ENCODE measurements around the gene SRCAP.

The SRCAP gene

DNA sequence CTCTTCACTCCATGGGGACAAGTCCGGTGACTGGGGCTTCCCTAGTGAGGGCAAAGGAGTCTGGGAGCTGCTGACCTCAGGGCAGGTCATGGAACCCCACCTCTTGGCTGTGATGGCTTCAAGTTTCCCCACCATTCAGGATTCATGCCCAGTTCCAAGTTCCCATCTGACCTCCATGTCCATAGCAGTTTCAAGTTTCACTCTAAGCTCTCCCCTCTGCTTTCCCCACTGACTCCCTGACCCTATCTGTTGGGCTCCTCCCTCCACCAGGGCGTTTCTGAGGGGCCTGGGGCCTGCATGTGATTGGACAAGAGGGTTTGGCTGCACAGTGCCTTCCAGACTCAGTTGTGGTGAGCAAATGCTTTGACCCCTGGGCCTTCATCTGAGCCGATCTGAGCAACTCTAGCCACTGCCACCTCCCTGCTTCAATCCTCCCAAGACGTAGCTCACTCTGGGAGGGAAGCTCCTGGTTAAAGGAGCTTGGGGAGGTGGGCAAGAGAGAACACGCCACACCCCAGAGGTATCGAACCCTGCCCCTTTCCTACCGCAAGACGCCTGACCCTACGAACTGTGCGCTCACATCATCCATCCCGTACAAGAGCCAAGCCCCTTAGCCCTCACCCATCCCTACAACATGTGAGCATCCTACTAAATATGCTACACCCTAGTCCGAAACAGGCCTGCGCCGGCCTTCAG lies 79.7 kb downstream of the SRCAP start:
- TF ChIP-seq SIN3A (IDR thresholded peaks at IDR 0.05; ENCODE audit: borderline replicate concordance, insufficient read depth, low read length) = no peak
- no peak for TF ChIP-seq TAF1 (IDR thresholded peaks at IDR 0.05; ENCODE audit: borderline replicate concordance, insufficient read depth, low read length)
- TF ChIP-seq, protein P1, sequence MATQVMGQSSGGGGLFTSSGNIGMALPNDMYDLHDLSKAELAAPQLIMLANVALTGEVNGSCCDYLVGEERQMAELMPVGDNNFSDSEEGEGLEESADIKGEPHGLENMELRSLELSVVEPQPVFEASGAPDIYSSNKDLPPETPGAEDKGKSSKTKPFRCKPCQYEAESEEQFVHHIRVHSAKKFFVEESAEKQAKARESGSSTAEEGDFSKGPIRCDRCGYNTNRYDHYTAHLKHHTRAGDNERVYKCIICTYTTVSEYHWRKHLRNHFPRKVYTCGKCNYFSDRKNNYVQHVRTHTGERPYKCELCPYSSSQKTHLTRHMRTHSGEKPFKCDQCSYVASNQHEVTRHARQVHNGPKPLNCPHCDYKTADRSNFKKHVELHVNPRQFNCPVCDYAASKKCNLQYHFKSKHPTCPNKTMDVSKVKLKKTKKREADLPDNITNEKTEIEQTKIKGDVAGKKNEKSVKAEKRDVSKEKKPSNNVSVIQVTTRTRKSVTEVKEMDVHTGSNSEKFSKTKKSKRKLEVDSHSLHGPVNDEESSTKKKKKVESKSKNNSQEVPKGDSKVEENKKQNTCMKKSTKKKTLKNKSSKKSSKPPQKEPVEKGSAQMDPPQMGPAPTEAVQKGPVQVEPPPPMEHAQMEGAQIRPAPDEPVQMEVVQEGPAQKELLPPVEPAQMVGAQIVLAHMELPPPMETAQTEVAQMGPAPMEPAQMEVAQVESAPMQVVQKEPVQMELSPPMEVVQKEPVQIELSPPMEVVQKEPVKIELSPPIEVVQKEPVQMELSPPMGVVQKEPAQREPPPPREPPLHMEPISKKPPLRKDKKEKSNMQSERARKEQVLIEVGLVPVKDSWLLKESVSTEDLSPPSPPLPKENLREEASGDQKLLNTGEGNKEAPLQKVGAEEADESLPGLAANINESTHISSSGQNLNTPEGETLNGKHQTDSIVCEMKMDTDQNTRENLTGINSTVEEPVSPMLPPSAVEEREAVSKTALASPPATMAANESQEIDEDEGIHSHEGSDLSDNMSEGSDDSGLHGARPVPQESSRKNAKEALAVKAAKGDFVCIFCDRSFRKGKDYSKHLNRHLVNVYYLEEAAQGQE (IDR thresholded peaks at IDR 0.05; ENCODE audit: insufficient read depth in 1 of 2, low read depth in 2 of 2, low read length in 2 of 2) = no peak
- no peak for TF ChIP-seq POLR2AphosphoS5 (IDR thresholded peaks at IDR 0.05; ENCODE audit: low read depth, low read length)
- no peak for TF ChIP-seq FOXP2 (optimal IDR thresholded peaks at IDR 0.05; ENCODE audit: borderline replicate concordance, extremely low read depth, extremely low read length, insufficient read depth)

GRCh38 chr16:30779596-30779995 lies 80.6 kb downstream of the SRCAP start:
- no peak for TF ChIP-seq TAF1 (IDR thresholded peaks at IDR 0.05; ENCODE audit: borderline replicate concordance, insufficient read depth, low read length)
- no peak for TF ChIP-seq FOXP2 (optimal IDR thresholded peaks at IDR 0.05; ENCODE audit: borderline replicate concordance, extremely low read depth, extremely low read length, insufficient read depth)
- no peak for TF ChIP-seq POLR2AphosphoS5 (IDR thresholded peaks at IDR 0.05; ENCODE audit: low read depth, low read length)
- TF ChIP-seq SIN3A (IDR thresholded peaks at IDR 0.05; ENCODE audit: borderline replicate concordance, insufficient read depth, low read length) = no peak
- TF ChIP-seq, protein P1 (IDR thresholded peaks at IDR 0.05; ENCODE audit: insufficient read depth in 1 of 2, low read depth in 2 of 2, low read length in 2 of 2) = no peak

DNA sequence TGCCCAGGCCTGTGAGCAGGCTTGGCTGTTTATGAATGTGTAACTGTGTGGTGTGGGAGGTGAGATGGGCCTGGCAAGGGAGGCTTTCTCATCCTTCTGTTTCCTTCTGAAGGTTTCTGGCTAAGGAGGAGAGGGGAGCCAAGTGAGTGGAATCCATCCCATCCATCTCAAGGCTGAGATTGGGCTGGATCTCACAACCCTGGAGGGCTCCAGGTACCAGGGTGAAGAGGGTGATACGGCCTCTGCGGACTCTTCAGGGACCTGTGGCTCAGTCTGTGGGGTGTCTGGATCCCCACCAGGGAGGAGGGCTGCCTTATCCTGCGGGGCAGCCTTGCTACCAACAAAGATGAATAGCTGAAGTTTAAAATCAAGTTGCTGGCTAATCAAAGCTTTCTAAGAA lies 81.0 kb downstream of the SRCAP start:
- TF ChIP-seq SIN3A (IDR thresholded peaks at IDR 0.05; ENCODE audit: borderline replicate concordance, insufficient read depth, low read length) (no peak), FOXP2 (optimal IDR thresholded peaks at IDR 0.05; ENCODE audit: borderline replicate concordance, extremely low read depth, extremely low read length, insufficient read depth) (no peak)

GRCh38 chr16:30780549-30780948 lies 81.6 kb downstream of the SRCAP start:
- TF ChIP-seq FOXP2 (optimal IDR thresholded peaks at IDR 0.05; ENCODE audit: borderline replicate concordance, extremely low read depth, extremely low read length, insufficient read depth) (no peak), SIN3A (IDR thresholded peaks at IDR 0.05; ENCODE audit: borderline replicate concordance, insufficient read depth, low read length) (no peak), TAF1 (IDR thresholded peaks at IDR 0.05; ENCODE audit: borderline replicate concordance, insufficient read depth, low read length) (no peak), POLR2AphosphoS5 (IDR thresholded peaks at IDR 0.05; ENCODE audit: low read depth, low read length) (no peak)
- TF ChIP-seq, protein P1 (IDR thresholded peaks at IDR 0.05; ENCODE audit: insufficient read depth in 1 of 2, low read depth in 2 of 2, low read length in 2 of 2) = no peak

GRCh38 chr16:30782486-30783279 lies 83.7 kb downstream of the SRCAP start:
- TF ChIP-seq TAF1 (IDR thresholded peaks at IDR 0.05; ENCODE audit: borderline replicate concordance, insufficient read depth, low read length) = no peak
- no peak for TF ChIP-seq POLR2AphosphoS5 (IDR thresholded peaks at IDR 0.05; ENCODE audit: low read depth, low read length)
- TF ChIP-seq FOXP2 (optimal IDR thresholded peaks at IDR 0.05; ENCODE audit: borderline replicate concordance, extremely low read depth, extremely low read length, insufficient read depth) = no peak
- no peak for TF ChIP-seq SIN3A (IDR thresholded peaks at IDR 0.05; ENCODE audit: borderline replicate concordance, insufficient read depth, low read length)
- TF ChIP-seq, protein P1 (IDR thresholded peaks at IDR 0.05; ENCODE audit: insufficient read depth in 1 of 2, low read depth in 2 of 2, low read length in 2 of 2) = no peak
